HG03520 (cell line): ENCODE measurements around the gene TTC12.

Source experiments
- ATAC-seq: cut with Tn5 transposase; IDR thresholded peaks from one replicate; pipeline ENCODE4 v1.9.1; 2021; ENCODE audit warnings: mild to moderate bottlenecking, moderate library complexity; ENCODE audit not compliant: unreplicated experiment

TTC12 gene

DNA sequence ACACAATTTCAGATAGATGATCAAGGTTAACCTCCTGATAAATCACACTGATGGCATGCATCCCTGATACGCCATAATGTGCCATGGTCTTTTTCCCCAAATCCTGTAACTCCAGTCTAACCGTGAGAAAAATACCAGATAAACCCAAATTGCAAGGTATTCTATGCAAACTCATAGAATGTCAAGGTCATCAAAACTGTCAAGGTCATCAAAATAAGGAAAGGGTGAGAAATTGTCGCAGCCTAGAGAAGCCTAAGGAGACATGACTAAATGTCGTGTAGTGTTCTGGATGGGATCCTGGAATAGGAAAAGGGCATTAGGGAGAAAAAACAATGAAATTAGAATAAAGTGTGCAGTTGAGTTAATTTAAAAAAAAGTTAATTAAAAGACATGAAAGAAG is 4.7 kb downstream of the TTC12 start:
- no peak for ATAC-seq

DNA sequence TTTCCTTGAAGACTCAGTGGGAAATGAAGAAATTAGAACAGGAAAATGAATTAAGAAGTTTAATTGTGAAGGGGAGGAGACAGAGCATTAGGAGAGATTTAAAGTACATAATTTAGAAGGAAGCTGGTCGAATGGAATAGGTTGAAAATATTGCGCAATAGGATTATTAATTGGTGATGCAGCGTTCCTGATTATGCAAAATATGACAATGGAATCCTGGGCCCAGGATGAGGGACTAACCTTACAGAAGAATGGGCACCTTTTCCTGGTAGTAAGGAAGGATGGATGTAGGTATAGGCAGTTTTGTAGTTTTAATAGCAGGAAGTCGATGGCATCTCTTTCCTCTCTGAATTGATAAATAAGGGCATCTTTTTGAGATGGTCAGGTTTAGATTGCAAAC is 7.8 kb downstream of the TTC12 start:
- no peak for ATAC-seq

DNA sequence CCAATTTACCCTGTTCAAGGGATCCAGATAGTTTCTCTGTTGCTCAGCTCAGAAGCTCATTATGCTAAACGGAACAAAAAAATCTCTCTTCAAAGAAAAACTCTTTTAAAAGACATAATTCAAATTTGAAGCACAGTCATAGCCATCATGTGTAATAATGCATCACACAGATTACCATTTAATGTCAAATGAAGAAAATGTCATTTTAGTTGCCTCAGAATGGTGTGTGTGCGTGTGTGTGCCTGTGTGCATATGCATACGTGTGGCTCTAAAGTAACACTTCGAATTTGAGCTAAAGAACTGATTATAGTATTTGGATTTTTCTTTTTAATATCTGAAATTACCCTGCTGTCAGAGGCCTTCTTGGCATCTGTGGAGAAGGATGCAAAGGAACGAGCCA is 9.9 kb downstream of the TTC12 start:
- no peak for ATAC-seq

DNA sequence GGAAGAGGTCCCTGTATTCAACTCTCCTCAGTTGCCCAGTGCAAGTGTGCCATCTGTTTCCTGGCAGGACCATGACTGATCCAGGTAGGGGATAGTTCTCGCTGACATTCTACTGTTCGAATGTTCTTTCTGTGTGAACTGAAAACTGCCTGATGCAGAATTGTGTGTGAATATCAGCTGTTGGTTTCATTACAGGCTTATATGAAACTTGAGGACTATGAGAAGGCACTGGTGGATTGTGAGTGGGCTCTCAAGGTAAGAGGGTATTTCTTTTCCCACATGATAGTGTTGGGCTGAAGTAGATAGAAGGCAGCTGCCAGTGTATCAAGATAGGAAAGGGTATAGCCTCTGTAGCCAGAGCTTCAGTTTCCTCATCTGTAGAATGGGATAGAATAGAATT is 15.3 kb downstream of the TTC12 start:
- ATAC-seq, result no peak

DNA sequence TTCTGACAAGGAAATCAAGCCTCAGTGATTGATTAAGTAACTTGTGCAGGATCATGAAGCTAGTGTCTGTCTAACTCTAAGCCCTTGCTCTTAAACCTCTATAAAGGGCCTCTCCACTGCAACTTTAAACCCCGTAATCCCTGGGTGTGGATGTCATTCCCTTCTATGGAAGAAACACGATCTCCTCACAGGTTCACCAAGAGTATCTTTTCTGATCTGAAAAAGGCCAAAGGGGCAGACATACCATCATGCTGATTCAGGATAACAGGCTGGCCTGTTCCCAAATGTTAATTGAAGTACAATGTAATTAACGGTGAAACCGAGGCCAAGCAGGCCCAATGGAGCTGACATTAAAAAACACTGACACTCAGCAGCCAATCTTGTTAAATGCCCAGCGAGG is 17.1 kb downstream of the TTC12 start:
- no peak for ATAC-seq

DNA sequence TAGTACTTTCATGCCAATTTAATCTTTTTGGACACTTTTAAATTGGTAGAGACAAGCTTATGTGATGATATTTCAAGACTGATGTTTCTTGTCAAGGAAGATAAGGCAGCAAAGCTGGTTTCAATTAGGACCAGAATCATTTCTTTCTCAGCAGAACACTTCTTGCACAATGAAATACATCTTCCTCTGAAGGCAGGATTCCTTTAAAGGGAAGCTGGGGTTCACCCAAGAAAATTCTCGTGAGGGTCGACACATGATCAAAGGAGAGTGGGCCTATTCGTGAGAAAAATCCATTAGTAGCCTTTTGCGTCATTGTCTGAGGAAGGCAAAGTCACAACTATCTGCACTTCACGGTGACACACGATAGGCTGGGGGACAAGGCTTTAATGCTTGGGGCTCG is 17.6 kb downstream of the TTC12 start:
- ATAC-seq, result no peak

DNA sequence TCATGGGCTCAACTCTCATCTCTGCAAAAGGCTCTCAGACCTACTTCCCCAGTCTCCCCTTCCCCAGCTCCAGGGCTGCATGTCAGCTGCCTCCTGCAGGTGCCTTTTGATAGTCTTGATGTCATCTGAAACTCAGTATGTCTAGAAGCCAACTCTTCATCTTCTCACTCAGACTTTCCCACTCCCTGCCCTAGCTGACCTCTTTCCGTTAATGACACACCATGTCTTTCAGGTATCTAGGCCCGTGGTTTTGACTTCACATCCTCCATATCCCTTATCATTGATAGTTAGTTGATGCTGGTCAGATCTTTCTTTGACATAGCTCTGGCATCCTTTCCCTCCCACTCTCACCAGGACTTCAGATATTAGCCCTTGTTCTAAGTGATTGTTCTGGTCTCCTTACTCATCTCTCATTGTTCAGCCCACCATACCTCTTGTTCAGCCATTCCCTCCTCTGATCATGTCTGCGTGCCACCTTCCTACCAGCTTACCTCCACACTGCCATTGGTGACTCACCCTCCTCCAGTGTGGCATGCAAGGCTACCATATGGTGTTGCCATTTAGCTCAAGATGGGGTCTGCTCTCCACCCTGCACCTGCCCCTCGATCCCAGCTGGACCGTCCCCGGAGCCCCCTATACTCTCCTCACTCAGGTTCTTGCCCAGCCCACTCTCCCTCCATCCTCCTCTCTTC is 18.4 kb downstream of the TTC12 start:
- no peak for ATAC-seq

DNA sequence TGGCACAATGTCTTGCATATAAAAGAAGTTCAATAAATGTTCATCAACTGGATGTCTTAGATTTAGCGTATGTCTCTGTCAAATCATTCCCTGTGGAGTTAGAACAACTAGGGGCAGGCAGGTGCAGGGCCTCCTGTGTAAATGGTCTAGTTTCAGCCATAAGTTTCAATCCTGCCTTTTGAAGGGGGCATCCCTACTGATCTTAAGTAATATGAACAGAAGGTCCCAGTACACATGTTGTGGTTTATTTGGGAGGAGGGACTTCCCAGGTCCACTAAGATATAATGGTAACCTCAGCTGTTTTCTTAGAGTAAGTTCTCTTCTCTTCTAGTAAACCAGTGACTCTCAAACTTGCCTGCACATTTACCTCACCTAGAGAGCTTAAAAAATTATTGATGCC is 19.8 kb downstream of the TTC12 start:
- ATAC-seq, result no peak

DNA sequence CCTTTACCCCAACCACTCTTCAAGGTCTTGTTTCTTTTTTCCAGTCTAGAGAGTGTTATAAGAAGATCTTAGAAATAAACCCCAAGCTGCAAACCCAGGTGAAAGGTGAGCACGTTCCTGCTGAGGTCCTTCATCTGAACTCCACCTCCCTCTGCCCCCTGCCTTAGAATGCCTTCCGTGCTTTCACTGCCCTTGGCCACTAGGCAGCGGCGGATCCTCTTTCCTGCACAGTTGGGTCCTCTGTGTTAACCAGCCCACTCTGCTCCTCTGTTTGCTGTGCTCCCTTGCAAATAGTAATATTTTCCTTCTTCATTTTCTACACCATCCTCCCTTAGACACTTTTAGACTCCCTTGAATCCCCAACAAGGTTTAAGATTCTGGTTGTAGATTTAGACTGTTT is 24.3 kb downstream of the TTC12 start:
- ATAC-seq, result no peak

DNA sequence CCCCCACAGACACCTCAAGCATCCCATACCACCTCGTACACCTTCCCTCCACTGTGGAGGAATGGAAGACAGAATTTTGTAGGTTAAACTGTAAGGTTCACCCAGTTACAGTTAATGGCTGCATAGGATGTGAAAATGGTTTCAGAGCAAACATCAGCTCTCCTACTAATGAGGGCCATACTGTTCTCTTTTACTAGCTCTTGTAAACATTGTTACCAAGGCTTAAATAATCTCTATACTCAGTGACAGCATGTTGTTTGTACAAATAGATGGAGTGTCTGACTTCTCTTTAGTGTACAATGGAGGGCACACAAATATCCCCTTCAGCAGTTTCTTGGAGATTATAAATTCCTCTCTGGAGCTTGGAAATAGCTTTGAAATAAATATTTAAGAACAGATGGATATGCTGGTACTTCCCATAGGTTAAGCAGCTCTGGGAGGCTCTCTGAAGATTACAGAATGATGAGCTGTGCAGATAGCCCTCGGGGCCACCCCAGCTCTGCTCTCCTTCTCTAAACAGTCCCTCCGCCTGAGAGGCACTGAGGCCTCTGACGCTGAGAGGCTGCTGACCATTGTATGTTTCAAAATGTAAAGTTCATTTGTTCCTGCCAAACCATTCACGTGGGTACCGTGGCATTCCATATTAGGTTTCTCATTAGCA is 25.7 kb downstream of the TTC12 start:
- no peak for ATAC-seq

DNA sequence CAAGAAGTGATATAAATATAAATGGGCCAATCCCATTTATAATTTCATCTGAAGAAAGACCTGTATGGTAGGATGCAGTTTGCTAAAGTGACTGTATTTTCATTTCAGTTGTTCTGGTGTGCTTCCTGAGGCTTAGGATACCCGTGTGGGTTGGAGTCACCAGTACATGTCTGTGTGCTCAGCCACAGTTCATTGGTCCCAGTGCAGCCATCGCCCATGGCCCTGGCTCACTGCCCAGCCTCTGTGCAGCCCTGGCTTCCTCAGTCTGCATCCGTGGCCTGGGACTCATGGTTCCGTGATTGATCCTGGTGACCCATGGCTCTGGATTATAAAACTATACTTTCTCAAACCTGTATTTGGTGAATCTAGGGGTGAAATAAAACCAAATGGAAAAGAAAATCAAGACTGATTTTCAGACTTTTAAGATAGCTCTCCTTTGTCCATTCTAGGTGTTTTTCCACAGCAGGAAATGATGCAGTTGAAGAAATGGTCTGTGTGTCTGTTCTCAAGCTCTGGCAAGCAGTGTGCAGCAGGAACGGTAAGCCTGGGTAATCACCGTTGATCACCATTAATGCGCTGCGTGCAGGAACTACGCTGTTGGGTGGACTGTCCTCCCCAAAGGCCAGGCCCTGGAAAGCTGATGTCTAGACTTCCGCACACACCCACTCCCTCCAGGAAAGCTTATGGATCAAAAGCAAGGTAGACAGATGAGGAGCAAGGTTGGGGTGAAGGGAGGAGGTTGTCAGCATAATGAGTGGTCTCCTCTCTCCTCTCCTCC is 27.2 kb downstream of the TTC12 start:
- ATAC-seq, result no peak

DNA sequence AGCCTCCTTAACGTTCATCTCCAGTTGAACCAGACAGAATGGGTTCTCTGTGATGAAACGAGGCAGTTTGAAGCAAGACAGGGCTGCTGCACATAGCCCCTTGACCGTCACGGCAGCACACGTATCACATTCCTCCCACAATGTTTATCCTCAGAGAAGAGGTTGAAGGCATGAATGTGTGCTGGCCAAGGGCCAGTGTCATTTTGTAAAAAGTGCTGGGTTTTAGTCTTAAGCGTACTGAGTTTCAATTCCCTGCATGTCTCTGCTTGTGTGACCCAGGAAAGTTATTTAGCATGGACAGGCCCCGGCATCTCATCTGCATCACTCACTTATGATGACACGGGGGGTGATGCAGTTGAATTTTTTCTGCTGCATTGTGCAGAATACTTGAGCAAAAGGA is 31.6 kb downstream of the TTC12 start:
- no peak for ATAC-seq

DNA sequence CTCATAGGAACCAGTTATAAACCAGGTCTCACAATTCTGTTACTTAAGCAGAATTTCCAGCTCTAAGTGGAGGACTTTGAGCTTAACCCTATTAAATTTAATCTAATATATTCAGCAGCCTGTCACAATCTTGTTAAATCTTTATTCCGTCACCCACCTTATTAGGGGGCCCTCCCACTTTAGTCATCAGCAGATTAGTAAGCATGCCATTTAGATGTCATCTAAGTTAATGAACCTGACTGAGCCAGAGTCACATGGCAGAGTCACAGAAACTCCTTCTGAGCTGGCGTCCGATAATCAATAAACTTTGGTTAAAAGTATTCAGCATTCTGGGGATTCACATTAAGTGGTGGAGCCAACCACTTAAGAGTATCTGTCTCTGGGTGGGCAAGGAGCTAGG is 35.1 kb downstream of the TTC12 start:
- no peak for ATAC-seq

DNA sequence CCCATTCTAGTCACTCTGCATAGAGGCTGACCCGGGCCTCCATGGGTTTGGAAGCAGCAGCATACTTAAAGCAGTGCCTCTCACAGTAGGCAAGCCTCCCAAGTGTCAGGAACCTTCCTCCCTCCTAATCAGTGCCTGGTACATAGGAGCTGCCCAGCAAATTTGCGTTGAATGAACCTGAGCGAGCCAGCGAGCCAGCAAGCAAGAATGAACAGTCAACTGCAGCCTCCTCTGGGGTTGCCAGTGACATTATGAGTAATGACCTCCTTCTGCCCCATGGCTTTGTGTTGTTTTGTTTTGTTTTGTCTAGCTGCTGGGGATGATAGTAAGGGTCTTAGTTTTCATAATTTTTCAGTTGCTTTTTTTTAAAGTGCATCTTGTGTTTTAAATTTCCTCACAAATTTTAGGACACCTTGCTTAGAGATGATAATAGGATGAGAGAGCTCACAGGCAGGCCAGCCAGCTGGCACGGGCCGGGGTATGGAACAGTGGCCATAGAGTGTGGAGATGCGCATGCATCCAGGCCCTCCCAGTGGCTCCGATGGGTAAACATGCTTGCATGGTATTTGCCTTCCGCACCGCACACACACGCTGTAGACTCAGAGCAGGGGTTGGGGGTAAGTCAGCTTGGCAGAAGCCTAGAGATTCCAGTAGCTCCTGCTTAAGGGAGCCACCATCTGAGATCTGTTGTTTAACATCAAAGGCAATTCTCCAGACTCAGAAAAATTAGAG is 36.1 kb downstream of the TTC12 start:
- no peak for ATAC-seq

DNA sequence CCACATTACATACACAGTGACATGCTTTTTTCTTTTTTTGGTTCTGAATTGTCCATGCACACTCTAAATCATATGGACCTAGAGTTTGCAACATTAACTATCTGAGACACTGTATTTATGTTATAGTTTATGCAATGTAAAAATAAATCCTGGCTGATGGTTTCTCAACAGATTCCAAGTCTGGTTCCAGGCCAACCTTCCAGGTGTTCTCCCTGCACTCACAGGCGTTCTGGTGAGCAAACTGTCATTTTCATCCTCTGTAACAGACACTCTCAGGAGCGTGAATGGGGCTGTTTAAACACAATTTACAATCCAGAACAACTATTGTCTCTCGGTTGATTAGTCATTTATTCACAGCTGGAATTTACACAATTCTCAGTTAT is 36.7 kb downstream of the TTC12 start:
- ATAC-seq, result no peak

DNA sequence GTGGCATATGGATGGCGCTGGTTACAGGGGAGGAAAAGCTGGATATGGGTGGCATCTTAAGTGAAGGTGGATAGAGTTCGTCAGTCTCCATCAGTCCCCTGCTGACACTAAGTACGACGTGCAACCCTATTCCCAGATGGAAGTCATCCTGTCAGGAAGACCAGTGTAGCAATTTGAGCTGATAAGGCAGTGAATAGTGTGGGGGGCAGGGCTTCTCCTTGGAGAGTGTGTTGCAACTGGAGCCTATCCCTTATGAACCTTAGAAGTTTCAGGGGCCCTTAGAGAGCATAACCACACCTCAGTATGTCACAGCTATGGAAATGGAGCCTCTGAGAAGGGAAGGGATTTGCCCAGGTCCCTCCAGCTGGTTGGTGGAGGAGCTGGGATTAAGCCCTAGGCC is 37.1 kb downstream of the TTC12 start:
- no peak for ATAC-seq

DNA sequence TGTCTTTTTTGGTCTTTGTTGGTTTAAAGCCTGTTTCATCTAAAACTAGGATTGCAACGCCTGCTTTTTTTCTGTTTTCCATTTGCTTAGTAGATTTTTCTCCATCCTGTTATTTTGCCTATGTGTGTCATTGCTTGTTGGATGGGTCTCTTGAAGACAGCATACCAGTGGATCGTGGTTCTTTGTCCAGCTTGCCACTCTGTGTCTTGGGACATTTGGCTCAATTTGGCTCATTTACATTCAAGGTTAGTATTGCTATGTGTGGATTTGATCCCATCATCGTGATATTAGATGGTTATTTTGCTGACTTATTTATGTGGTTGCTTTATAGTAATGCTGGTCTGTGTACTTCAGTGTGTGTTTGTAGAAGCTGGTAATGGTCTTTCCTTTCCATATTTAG is 41.8 kb downstream of the TTC12 start:
- ATAC-seq, result no peak

DNA sequence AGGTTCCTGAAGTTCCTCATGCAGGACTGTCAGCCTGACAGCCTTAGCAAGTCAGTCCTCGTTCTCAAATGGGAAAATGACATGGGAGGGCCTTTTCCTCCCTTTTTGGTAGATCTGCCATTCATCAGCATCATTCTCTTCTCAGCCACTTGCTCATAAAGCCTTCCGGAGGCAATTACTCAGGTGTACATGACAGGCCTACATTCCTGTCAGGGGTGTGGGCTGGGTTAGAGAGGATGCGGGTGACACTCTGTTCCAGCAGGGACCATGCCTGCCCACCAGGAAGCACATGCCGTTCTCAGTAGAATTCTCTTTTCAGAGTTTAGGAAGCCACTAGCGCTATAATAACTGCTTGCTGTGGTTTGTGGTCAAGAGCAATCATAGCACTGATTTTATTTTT is 49.0 kb downstream of the TTC12 start:
- no peak for ATAC-seq

DNA sequence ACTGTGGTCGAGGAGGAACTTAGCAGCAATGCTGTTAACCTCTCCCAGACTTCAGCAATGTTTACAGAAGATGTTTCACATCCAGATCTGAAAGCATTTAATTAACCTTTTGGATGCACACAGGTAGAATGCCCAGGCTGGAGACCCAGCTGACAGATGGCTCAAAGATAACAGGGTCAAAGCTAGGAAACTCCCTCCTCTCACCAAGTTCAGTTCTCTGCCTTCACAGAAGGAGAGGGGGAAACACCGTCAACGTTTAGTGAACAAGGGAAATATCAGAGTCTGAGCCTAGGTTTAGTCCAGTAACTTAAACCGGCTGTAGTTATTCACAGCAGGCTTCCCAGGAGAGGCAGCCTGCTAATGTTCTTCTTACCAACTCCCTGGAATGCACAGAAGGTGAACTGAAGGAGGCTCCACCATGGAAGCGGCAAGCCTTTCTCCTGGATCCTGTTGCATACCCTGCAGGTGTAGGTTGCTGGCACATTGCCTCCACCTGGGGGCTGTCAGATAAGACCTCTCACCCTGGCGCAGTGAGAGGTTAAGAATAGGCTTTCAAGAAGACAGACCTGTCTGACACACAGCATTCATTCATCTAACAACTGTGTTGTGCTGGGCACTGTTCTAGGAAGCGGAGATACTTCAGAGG is 49.7 kb downstream of the TTC12 start:
- no peak for ATAC-seq

DNA sequence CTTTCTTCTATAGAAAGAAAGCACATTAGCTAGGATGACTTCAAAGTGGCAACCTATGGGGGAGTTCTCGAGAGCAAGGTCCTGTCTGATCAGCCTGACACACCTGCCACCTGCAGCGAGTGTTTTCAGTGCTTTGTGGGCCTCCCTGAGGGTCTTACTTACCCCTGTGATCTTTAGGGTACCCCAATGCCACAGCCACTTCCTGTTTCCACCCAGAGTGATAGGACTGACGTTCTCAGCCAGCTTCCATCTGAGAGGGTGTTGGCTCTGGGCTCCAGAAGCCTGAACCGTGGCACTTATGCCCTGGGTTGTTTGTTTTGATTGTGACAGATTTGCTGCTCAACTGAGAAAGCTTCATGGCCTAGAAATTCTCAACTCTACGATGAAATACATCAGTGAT is 51.5 kb downstream of the TTC12 start:
- ATAC-seq, result no peak

DNA sequence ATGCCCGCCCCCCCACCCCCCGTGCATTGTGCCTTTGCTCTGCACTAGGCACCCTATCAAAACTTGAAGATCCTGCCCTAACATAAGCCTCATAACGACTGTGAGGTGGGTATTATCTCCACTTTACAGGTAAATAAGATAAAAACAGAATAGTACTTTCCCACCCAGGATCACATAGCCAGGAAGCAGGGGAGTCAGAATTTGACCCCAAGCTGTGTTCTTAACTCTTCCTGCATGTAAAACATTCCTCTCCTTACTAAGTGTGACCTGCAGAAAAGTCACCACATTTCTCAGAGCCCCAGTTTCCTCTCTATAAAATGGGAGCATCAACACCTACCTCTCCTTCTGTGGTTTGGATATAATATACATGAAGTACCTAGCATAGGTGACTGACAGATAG is 55.0 kb downstream of the TTC12 start:
- no peak for ATAC-seq
